Caco-2 (cell line): ENCODE data around the gene PRTN3. TPM values are rescaled to one million over a fixed set of nuclear protein-coding genes. Genes with fewer than 3 reads are reported as not detected.

Source experiments
- BruUV-seq: library from RNA; stranded (reverse); fragments of 400-500 nt; replicated peaks from 2 replicates; lab custom pipeline; 2021; lab: Mats Ljungman, UMichigan
- CTCF ChIA-PET: fragments of 300-600 bp; sonication (Branson Sonifier 250); formaldehyde crosslinking; loops from one replicate; lab custom pipeline; 2022; ENCODE audit warnings: antibody characterized with exemption; lab: Charles Lee
- POLR2A ChIA-PET: fragments of 300-600 bp; sonication (Branson Sonifier 250); formaldehyde crosslinking; loops from one replicate; lab custom pipeline; 2022; ENCODE audit warnings: antibody characterized with exemption; lab: Charles Lee
- DNase-seq, 2 experiments: peaks; one replicate each; pipeline versions ENCODE4 v3.0.0 to v3.0.0-alpha.2; 2020 to 2022
- H3K27me3 ChIP-seq: replicated peaks from 2 replicates; pipeline ENCODE4 v1.6.0; 2011; ENCODE audit warnings: low read length; ENCODE audit not compliant: control insufficient read depth, insufficient read depth
- H3K36me3 ChIP-seq: 2 replicates; pipeline ENCODE4 v1.5.1; 2011; ENCODE audit warnings: low read length; ENCODE audit not compliant: control insufficient read depth, insufficient read depth
- H3K4me1 ChIP-seq: fragments of 250-450 bp; sonication (Bioruptor Pico); 2 replicates; pipeline ENCODE4 v1.5.1; 2020; ENCODE audit warnings: mild to moderate bottlenecking
- H3K4me3 ChIP-seq: 2 replicates; pipeline ENCODE4 v1.5.1; 2011; ENCODE audit warnings: low read depth, mild to moderate bottlenecking, control low read depth, low read length
- H3K9me3 ChIP-seq: fragments of 250-450 bp; sonication (Bioruptor Pico); 2 replicates; pipeline ENCODE4 v1.5.1; 2020; ENCODE audit warnings: mild to moderate bottlenecking, moderate library complexity
- H3K27ac Mint-ChIP-seq: one replicate; pipeline ENCODE4 v1.8.0; 2022; ENCODE audit warnings: mixed read lengths; ENCODE audit not compliant: unreplicated experiment
- H3K27me3 Mint-ChIP-seq: one replicate; pipeline ENCODE4 v1.8.0; 2022; ENCODE audit warnings: mixed read lengths; ENCODE audit not compliant: insufficient read depth, unreplicated experiment
- H3K36me3 Mint-ChIP-seq: one replicate; pipeline ENCODE4 v1.8.0; 2022; ENCODE audit warnings: mild to moderate bottlenecking, mixed read lengths; ENCODE audit not compliant: insufficient read depth, unreplicated experiment
- H3K4me1 Mint-ChIP-seq: one replicate; pipeline ENCODE4 v1.8.0; 2022; ENCODE audit warnings: low read depth, mixed read lengths; ENCODE audit not compliant: unreplicated experiment
- H3K4me3 Mint-ChIP-seq: one replicate; pipeline ENCODE4 v1.8.0; 2022; ENCODE audit warnings: mild to moderate bottlenecking, moderate library complexity, mixed read lengths; ENCODE audit not compliant: unreplicated experiment
- H3K9me3 Mint-ChIP-seq: one replicate; pipeline ENCODE4 v1.8.0; 2022; ENCODE audit warnings: mixed read lengths; ENCODE audit not compliant: unreplicated experiment
- CTCF ChIP-seq, 2 experiments: fragments of 200-600 bp in 1 of 2; IDR thresholded peaks; 1 replicate in 1 of 2; 2 replicates in 1 of 2; pipeline versions ENCODE4 v1.5.1 to v1.8.0; 2011 to 2022; ENCODE audit warnings: antibody characterized with exemption in 1 of 2, control low read depth in 1 of 2, inconsistent platforms in 1 of 2, low read depth in 1 of 2, low read length in 1 of 2, mild to moderate bottlenecking in 1 of 2, moderate library complexity in 1 of 2; ENCODE audit not compliant: insufficient read depth in 1 of 2, severe bottlenecking in 1 of 2, unreplicated experiment in 1 of 2
- intact Hi-C: fragments of 100-400 bp; cut with micrococcal nuclease; formaldehyde crosslinking; loops from one replicate; pipeline ENCODE4 v1.10.0; 2022; ENCODE audit not compliant: unreplicated experiment
- total RNA-seq: library from RNA; stranded (reverse); gene quantifications from 2 replicates; pipeline ENCODE4 v1.2.3, GENCODE V29; 2022

The PRTN3 gene
- total RNA-seq, 1 experiment from 2014 or later = 0.29 TPM

- Mint-ChIP-seq H3K4me3 (peak overlapping the region; percentile 74), H3K9me3 (peaks cover 6% of the 10 kb centered on the region), H3K36me3 (peaks cover 26% of the 10 kb centered on the region), H3K27ac (no peak overlapping the region), H3K4me1 (no peaks in the 10 kb centered on the region), H3K27me3 (no peaks in the 10 kb centered on the region)
- CTCF ChIA-PET = no interaction called here
- Histone ChIP-seq H3K4me1 (no peaks in the 10 kb centered on the region), H3K9me3 (no peaks in the 10 kb centered on the region), H3K27me3 (no peaks in the 10 kb centered on the region), H3K36me3 (no peaks in the 10 kb centered on the region), H3K4me3 (peak overlapping the region; percentile 45)
- no peak for TF ChIP-seq CTCF (IDR thresholded peaks at IDR 0.05; ENCODE audit: insufficient read depth in 1 of 2, low read depth in 1 of 2, low read length in 1 of 2, severe bottlenecking in 1 of 2, unreplicated experiment in 1 of 2)
- BruUV-seq = no TSS peak
- POLR2A ChIA-PET = no interaction called here
- no peak for DNase-seq
- intact Hi-C loops = no loop called here
Measured at GRCh38 chr19:821231-821824, 19.5 kb upstream of the PRTN3 start.

- Histone ChIP-seq H3K27me3 (no peaks in the 10 kb centered on the region), H3K9me3 (no peaks in the 10 kb centered on the region), H3K36me3 (no peaks in the 10 kb centered on the region), H3K4me1 (no peaks in the 10 kb centered on the region), H3K4me3 (peak within 1 kb of the TSS; percentile 45)
- no peak for TF ChIP-seq CTCF (IDR thresholded peaks at IDR 0.05; ENCODE audit: insufficient read depth in 1 of 2, low read depth in 1 of 2, low read length in 1 of 2, severe bottlenecking in 1 of 2, unreplicated experiment in 1 of 2)
- Mint-ChIP-seq H3K4me3 (peak within 1 kb of the TSS; percentile 74), H3K4me1 (no peaks in the 10 kb centered on the region), H3K27me3 (no peaks in the 10 kb centered on the region), H3K27ac (no peak within 1 kb of the TSS), H3K9me3 (peaks cover under 1% of the 10 kb centered on the region), H3K36me3 (peaks cover 20% of the 10 kb centered on the region)
- ChIA-PET POLR2A (no interaction called here), CTCF (no interaction called here)
- no peak for DNase-seq
- BruUV-seq = no TSS peak
- intact Hi-C loops = no loop called here
Measured at GRCh38 chr19:821825-822503, 18.8 kb upstream of the PRTN3 start, which contains the start of gene PLPPR3. PLPPR3 (minus strand) TSS chr19:821955; CDS start chr19:821559, 396 bp downstream.

DNA sequence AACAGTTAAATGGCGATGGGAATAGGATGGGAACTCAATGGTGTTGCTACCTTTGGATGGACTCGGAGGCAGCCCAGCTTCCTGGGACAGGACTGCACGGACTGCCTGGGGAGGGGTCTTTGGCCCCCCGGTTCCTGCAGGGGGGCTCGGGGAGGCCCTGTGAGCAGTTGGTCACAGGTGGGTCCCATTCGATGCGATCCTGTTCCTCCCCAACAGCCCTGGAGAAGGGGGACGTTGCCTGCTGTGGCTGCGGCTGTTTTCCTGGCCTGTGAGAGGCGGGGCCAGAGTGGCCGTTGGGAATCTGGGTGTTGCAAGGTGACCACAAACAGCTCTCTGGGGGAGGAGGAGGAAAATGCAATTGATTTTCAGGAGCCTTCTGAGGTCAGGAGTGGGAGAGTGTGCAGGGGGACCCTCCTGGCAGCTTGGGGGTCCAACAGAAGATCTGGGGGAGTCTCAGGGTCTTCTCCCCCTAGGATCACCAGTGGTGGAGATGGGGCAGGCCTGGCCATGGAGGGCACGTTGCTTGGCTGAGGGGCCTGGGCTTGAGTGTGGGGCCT lies 17.2 kb upstream of the PRTN3 start:
- Mint-ChIP-seq H3K9me3 (no peaks in the 10 kb centered on the region), H3K4me3 (no peak overlapping the region), H3K27me3 (no peaks in the 10 kb centered on the region), H3K4me1 (no peaks in the 10 kb centered on the region), H3K27ac (no peak overlapping the region), H3K36me3 (peaks cover 8% of the 10 kb centered on the region)
- CTCF ChIA-PET = no interaction called here
- H3K4me1 ChIP-seq = no peaks in the 10 kb centered on the region
- POLR2A ChIA-PET = no interaction called here
- BruUV-seq = no TSS peak
- H3K4me3 ChIP-seq = no peak overlapping the region
- H3K27me3 ChIP-seq = no peaks in the 10 kb centered on the region
- TF ChIP-seq CTCF (IDR thresholded peaks at IDR 0.05; ENCODE audit: insufficient read depth in 1 of 2, low read depth in 1 of 2, low read length in 1 of 2, severe bottlenecking in 1 of 2, unreplicated experiment in 1 of 2) = no peak
- no peak for DNase-seq
- no peaks in the 10 kb centered on the region for H3K36me3 ChIP-seq
- H3K9me3 ChIP-seq = no peaks in the 10 kb centered on the region
- intact Hi-C loops = no loop called here
